ENCODE data around the gene LAPTM5. TPM values are rescaled to one million over a fixed set of nuclear protein-coding genes. Genes with fewer than 3 reads are reported as not detected.

LAPTM5 gene
- total and polyA plus RNA-seq, 2 of the 8 experiments (the other 6 are each of a cell fraction or from before 2014, with no cell fraction given): 0.37 to 1.4 TPM

DNA sequence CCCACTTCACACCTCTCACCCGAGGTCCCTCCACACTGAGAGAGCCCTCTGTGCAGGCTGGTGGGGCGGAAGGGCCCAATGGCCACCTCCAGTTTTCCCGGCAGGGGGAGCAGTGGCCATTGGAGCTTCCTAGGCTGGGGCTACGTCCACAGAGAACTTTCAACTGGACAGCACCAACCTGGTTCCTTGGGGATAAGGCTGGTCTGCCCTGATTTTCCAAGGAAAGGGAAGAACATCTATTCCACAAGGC, 20.3 kb upstream of the LAPTM5 start:
- Histone ChIP-seq H3K27ac (ENCODE audit: low read depth, low read length) (no peak overlapping the region), H4K5ac (ENCODE audit: insufficient read length, low read depth, low read length) (no peak overlapping the region), H4K8ac (ENCODE audit: extremely low read depth, insufficient read depth, low read length) (no peak overlapping the region), H3K27me3 (replicated peaks in 1 of 4; ENCODE audit: control insufficient read depth in 3 of 4, extremely low read depth in 1 of 4, insufficient read depth in 3 of 4, low read length in 3 of 4) (no peaks in the 10 kb centered on the region), H3K23ac (ENCODE audit: insufficient read length) (no peak overlapping the region), H3K79me2 (ENCODE audit: control insufficient read depth in 1 of 2, insufficient read depth in 2 of 2, low read length in 2 of 2) (no peaks in the 10 kb centered on the region), H2AK5ac (ENCODE audit: low read depth, low read length) (no peak overlapping the region), H3K9me3 (ENCODE audit: insufficient read depth in 2 of 2, low read depth in 1 of 2, low read length in 1 of 2) (no peaks in the 10 kb centered on the region), H3K18ac (ENCODE audit: extremely low read depth, low read length) (no peak overlapping the region), H3K36me3 (ENCODE audit: control insufficient read depth in 2 of 4, insufficient read depth in 4 of 4, low read length in 3 of 4) (no peaks in the 10 kb centered on the region), H3K79me1 (ENCODE audit: low read depth, low read length) (no peaks in the 10 kb centered on the region), H3K9ac (replicated peaks in 1 of 4; ENCODE audit: extremely low read depth in 1 of 4, low read depth in 3 of 4, low read length in 3 of 4) (no peak overlapping the region), H4K91ac (replicated peaks; ENCODE audit: insufficient read length, low read length) (no peak overlapping the region), H2AFZ (ENCODE audit: low read length) (no peak overlapping the region), H2BK15ac (ENCODE audit: low read length) (no peak overlapping the region), H3K23me2 (ENCODE audit: low read depth, low read length) (no peaks in the 10 kb centered on the region), H3K4me2 (ENCODE audit: insufficient read depth in 1 of 2, low read depth in 2 of 2, low read length in 2 of 2) (no peak overlapping the region), H3K56ac (replicated peaks; ENCODE audit: insufficient read length, low read depth, low read length) (no peak overlapping the region), H3K4ac (replicated peaks; ENCODE audit: insufficient read length, low read depth, low read length) (no peak overlapping the region), H3K4me1 (replicated peaks in 1 of 4; ENCODE audit: control insufficient read depth in 3 of 4, insufficient read depth in 4 of 4, low read length in 3 of 4) (peaks cover 0 to 4% (median 2%) of the 10 kb centered on the region in 4 experiments; a peak in 4 of 7 replicates), H4K20me1 (replicated peaks in 1 of 2; ENCODE audit: control insufficient read depth in 1 of 2, insufficient read depth in 2 of 2, low read length in 2 of 2) (no peaks in the 10 kb centered on the region), H2BK120ac (replicated peaks; ENCODE audit: low read depth, low read length) (no peak overlapping the region), H2BK12ac (ENCODE audit: low read depth, low read length) (0 out of 2 replicates have a peak overlapping the region, but pooled peaks have one; percentile 50), H2BK5ac (ENCODE audit: low read depth, low read length) (no peak overlapping the region), H3K4me3 (ENCODE audit: extremely low read depth in 1 of 4, insufficient read depth in 2 of 4, low read depth in 3 of 4, low read length in 4 of 4) (no peak overlapping the region), H2BK20ac (ENCODE audit: low read length) (no peak overlapping the region), H3K14ac (ENCODE audit: insufficient read length) (no peak overlapping the region)
- CTCF ChIA-PET (ENCODE audit: partially characterized antibody): interaction anchor here (0.7 to 51.2 kb wide), 8 partner anchors 9 to 144 kb away, joined by 3 to 1640 read pairs (median 15); partner anchors contain the start of genes LAPTM5, MATN1 and SDC3
- DNase-seq (ENCODE audit: low read depth in 1 of 2, low spot score in 2 of 2) (no peak), FAIRE-seq (no peak)
- POLR2A ChIA-PET (ENCODE audit: partially characterized antibody): no interaction called here
- TF ChIP-seq JUN (IDR thresholded peaks at IDR 0.05; ENCODE audit: low read depth, low read length) (no peak), GTF2F1 (IDR thresholded peaks at IDR 0.05; ENCODE audit: borderline replicate concordance, low read depth, low read length) (no peak), BRCA1 (IDR thresholded peaks at IDR 0.05; ENCODE audit: low read depth, low read length) (no peak), EP300 (IDR thresholded peaks at IDR 0.05; ENCODE audit: borderline replicate concordance in 1 of 2, low read depth in 2 of 2, low read length in 2 of 2) (no peak)
- TF ChIP-seq, protein P1, sequence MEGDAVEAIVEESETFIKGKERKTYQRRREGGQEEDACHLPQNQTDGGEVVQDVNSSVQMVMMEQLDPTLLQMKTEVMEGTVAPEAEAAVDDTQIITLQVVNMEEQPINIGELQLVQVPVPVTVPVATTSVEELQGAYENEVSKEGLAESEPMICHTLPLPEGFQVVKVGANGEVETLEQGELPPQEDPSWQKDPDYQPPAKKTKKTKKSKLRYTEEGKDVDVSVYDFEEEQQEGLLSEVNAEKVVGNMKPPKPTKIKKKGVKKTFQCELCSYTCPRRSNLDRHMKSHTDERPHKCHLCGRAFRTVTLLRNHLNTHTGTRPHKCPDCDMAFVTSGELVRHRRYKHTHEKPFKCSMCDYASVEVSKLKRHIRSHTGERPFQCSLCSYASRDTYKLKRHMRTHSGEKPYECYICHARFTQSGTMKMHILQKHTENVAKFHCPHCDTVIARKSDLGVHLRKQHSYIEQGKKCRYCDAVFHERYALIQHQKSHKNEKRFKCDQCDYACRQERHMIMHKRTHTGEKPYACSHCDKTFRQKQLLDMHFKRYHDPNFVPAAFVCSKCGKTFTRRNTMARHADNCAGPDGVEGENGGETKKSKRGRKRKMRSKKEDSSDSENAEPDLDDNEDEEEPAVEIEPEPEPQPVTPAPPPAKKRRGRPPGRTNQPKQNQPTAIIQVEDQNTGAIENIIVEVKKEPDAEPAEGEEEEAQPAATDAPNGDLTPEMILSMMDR (IDR thresholded peaks at IDR 0.05; ENCODE audit: control extremely low read depth in 1 of 3, insufficient read depth in 1 of 3, low read depth in 1 of 3, low read length in 3 of 3): peak in 1 of 3 experiments; percentile 27; a peak in 2 of 4 replicates
- 94% methylated on average over 4 of the region's 4 CpGs; no CpG with 5 or more reads in 1 of the 2 experiments for WGBS, 2 experiments (ENCODE audit: extremely low coverage in 1 of 2, insufficient coverage in 1 of 2, insufficient read length in 1 of 2, insufficient replicate concordance in 2 of 2, low coverage in 1 of 2, low lambda C conversion rate in 2 of 2, missing lambda C conversion rate in 1 of 2)
